Stimulated activated naive CD4-positive, alpha-beta T cell treated with Interleukin-2 at 50 U/mL for 16 hours (primary cell): ENCODE measurements around the gene RPS3.
A peak's percentile ranks its signal among the peaks of the same experiment; 100 is the strongest.
"Not testable (repeated sequence)": the region's sequence is repeated elsewhere in the genome, so short reads cannot be mapped to it uniquely, and the experiment has no call there.

ENCODE experiments used
- DNase-seq: peaks from one replicate; lab custom pipeline; 2025; lab: John Stamatoyannopoulos, UW

RPS3 gene

GRCh38 chr11:75399344-75400145 lies at the start of gene RPS3:
RPS3 (plus strand) TSS chr11:75399518; CDS start chr11:75399548, 30 bp downstream.
- DNase-seq = peak; percentile 85

DNA sequence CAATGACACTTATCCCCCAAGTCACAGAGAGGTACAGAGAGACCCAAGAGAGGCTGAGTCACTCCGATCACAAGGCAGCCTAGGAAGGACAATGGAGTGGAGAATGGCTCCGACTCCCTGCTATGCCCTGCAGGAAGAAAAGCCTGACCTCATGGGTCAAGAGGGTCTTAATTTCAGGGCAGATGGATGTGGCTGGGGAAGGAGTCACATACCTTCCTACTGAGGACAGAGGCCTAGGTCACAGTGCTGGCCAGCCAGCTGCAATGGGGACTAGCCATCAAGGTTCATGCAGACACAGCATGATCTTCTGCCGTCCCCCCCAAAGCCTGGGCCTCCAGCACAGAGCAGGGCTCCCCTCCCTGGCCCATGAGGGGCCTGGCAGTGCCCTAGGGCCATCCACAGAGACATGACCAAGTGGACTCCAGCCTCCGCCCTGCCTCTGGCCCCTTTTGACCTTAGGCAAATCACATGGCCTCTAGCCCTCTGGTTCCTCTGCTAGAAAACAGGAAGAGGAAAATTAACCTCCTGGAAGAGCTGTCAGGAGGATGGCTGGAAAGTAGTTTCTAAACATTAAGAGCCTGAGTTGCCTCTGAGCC lies 49.7 kb upstream of the RPS3 start:
- DNase-seq = no peak

DNA sequence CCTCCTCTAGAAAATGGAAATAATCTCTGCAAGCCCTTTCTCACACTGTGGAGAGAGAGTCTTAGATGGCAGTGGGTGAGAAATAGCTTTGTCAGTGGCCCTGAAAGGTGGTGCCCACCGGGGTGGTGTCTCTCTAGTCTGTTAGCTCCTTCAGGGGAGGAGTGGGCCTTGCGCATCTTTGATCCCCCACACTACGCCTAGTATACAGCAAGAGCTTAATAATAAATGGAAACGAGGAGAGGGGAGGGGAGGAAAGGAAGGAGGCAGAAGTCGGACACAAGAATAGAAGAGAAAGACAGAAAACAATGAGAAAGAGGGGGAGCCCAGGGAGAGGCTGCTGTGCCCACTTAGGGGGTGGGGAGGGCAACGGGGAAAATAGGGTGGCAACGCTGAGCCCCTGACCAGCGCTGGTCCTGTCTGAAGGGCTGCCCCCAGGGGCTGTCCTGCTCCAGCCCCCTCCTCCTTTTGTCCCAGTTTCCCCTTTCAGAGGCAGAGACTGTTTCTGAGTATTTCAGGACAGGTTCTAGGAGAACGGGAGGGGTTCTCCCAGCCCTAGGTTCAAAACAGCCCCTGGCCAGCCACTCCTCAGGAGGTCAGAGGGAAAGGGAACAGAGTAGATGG lies 49.1 kb upstream of the RPS3 start:
- DNase-seq = no peak

DNA sequence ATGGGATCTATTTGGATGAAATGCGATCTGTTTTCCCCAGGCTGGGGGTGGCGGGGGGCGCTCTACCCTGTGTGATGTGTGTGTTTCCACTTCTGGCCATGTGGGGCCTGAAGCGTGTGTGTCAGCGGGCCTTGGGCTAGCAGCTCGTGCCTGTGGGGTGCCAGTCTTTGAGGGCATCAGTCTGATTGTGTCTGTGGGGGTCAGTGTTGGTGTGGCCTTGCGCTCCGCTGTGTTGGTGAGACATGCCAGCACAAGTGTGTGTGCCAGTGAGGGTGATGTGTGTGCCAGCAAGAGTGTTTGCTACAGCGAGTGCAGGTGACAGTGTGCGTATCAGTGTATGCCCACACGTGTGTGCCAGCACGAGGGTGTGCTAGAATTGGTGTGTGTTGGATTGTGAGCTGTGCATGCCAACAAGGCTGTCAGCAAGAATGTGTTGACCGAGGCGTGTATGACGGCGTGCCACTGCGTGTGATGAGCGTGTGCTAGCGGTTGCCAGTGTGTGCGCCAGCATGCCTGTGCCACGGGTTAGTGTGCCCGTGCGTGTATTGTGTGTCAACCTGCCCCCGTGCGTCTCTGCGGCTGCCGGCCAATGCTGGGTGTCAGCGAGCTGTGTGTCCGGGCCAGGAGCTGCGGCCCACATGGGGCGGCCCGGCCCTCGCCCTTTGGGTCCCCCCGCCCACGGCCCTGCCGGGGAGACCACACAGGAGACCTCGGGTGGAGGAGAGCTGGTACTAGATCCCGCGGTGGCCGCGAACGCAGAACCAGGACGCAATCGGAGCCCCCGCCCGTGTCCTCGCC lies 48.4 kb upstream of the RPS3 start:
- DNase-seq = peak; percentile 38

DNA sequence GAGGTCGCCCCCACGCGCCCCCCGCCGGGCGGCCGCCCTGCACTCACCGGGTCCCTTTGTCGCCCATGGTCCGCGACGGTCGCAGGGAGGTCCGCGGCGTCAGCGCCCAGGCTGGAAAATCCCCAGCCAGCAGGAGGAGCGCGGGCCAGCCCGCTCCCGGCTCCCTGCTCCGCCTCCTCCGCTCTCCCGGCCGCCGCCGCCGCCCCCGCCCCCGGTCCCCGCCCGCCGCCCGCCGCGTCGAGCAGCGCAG lies 47.9 kb upstream of the RPS3 start, which contains the start of gene ARRB1:
Gene ARRB1, minus strand, starts transcription at position 121 of the 250 bp plus-strand sequence. Its CDS starts 54 bp downstream, at position 67.
- DNase-seq = no peak

DNA sequence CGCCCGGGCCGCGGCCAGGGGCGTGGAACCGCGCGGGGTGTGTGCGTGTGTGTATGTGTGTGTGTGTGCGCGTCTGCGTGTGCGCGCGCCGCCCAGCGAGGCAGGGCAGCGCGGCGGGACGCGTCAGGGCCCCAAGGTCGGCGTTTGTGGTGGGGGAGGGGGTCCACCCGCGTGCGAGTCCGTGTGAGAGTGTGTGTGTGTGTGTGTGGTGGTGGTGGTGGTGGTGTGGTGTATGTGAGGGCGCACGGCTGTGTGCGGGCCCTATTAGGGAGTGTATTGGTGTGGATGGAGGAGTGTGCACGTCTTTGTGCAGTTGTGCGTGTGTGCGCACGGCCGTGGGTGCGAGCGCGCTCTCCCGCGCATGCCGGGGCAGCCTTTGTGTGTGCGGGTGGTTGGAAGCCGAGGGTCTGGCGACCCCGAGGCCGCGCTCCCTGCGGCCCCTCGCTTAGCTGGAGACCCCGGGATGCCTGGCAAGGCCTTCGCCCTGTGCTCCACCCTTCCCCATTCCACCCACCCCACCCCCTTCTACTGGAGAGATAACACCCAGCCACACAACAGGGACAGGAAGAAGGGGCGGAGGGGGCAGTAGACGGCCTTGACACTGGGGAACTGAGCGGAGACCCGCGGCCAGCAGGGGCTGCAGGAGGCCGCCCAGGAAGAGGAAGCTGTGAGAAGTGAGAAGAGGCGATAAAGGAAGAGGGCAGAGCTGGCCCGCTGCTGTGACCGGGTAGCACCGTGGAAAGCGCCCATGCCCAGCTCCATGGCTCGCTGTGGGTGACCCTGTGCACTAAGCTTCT lies 47.3 kb upstream of the RPS3 start:
- DNase-seq = peak; percentile 58

GRCh38 chr11:75352588-75353206 lies 46.6 kb upstream of the RPS3 start:
- no peak for DNase-seq

DNA sequence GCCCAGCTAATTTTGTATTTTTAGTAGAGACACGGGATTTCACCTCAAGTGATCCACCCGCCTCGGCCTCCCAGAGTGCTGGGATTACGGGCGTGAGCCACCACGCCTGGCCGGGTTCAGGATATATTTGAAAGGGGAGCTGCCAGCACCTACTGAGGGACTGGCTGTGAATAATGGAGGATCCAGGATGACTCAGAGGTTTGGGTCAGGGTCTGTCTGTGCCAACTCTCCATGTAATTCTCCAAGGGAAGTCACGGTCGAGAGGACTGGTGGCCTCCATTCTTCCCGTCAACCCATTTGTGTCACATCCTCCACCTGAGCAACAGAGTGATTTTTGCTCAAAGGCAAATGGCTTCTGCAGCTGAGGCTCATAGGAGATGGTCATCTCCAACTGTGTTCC lies 44.3 kb upstream of the RPS3 start:
- DNase-seq = no peak

GRCh38 chr11:75356613-75357012 lies 42.7 kb upstream of the RPS3 start:
- no peak for DNase-seq

- not testable (repeated sequence) for DNase-seq
These were observed 37.0 kb upstream of the RPS3 start for GRCh38 chr11:75362285-75362684.

- no peak for DNase-seq
These were observed 33.6 kb upstream of the RPS3 start for GRCh38 chr11:75365711-75366181.

DNA sequence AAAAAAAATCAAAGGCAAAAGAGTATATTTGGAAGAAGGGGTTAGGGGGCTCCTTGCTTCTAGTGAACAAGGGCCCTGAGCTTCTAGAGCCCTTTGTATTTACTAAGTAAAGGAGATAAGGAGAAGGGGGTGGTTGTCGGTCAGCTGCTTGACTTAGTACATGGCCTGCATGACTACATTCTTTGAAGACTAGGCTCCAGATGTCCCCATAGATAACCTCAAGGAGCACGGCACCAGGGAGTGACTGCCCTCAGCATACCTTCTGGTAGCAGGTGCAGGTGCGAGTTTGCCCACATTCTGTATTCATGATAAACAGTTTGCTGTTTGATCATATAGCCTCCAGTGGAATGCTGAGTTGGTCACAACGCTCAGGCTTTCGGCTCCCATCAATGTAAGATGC lies 32.5 kb upstream of the RPS3 start:
- not testable (repeated sequence) for DNase-seq

- DNase-seq = no peak
These were observed 29.6 kb upstream of the RPS3 start for GRCh38 chr11:75369560-75370255.

GRCh38 chr11:75371949-75372876 lies 27.1 kb upstream of the RPS3 start:
- no peak for DNase-seq

- no peak for DNase-seq
These were observed 26.1 kb upstream of the RPS3 start for GRCh38 chr11:75373201-75373600.

DNA sequence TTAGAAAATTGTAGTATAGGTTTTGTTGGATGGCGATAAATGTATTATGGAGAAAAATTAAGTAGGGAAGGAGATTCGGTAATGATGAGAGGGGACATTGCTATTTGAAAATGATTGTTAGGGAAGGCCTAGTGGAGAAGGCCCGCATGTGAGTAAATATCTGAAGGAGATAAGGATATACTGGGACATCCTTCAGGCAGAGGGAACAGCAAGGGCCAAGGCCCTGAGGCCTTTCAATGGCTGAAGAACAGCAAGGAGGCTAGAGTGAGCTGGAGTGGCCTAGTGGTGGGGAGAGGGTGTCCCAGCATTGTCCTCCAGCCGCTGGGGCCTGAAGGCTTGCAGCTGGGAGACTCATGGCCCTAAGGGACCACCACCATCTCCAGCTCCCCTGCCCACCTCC lies 24.7 kb upstream of the RPS3 start:
- DNase-seq = no peak

- DNase-seq = no peak
These were observed 23.7 kb upstream of the RPS3 start for GRCh38 chr11:75375626-75376025.

DNA sequence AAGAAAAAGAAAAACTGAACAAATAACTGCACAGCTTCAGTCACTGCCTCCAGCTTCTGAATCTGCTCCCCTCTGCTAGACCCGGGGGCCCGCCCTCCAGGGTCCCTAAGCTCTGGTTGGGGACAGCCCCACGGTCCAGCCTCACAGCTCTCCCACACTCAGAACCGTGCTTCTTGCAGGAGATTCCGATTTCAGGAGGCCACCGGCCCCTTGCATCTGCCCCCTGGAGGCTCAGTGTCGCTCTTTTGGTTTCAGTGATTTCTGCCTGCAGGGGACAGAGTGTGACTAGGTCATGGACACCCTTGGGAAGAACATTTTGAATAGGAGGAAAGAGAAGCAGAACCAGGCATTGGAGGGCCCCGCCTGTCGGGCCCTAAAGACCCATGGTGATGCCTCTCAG lies 23.1 kb upstream of the RPS3 start:
- DNase-seq = no peak

DNA sequence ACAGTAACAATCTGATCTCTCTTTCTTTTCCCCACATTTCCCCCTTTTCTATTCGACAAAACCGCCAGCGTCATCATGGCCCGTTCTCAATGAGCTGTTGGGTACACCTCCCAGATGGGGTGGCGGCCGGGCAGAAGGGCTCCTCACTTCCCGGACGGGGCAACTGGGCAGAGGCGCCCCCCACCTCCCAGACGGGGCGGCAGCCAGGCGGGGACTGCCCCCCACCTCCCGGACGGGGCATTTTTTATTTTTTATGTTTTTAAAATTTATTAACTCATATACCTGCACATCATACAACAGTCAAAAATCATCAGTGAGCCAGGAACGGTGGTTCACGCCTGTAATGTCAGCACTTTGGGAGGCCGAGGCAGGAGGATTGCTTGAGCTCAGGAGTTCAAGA lies 20.5 kb upstream of the RPS3 start:
- not testable (repeated sequence) for DNase-seq
